Type B pancreatic cell (in vitro differentiated cells): ENCODE results near the gene SH3RF3. TPM values are rescaled to one million over a fixed set of nuclear protein-coding genes. Genes with fewer than 3 reads are reported as not detected.
A peak's percentile ranks its signal among the peaks of the same experiment; 100 is the strongest.

ENCODE experiments used
- DNase-seq: peaks from one replicate; pipeline ENCODE4 v3.0.0; 2021; ENCODE audit warnings: mixed read lengths; ENCODE audit not compliant: unreplicated experiment; ENCODE audit errors: extremely low spot score
- H3K27ac Mint-ChIP-seq: 2 replicates; pipeline ENCODE4 v1.8.0; 2021; ENCODE audit warnings: mild to moderate bottlenecking, mixed read lengths
- H3K27me3 Mint-ChIP-seq: 2 replicates; pipeline ENCODE4 v1.8.0; 2021; ENCODE audit warnings: mixed read lengths
- H3K36me3 Mint-ChIP-seq: 2 replicates; pipeline ENCODE4 v1.8.0; 2021; ENCODE audit warnings: mixed read lengths
- H3K4me1 Mint-ChIP-seq: one replicate; pipeline ENCODE4 v1.8.0; 2021; ENCODE audit warnings: mixed read lengths; ENCODE audit not compliant: unreplicated experiment
- H3K4me3 Mint-ChIP-seq: 2 replicates; pipeline ENCODE4 v1.8.0; 2021; ENCODE audit warnings: mild to moderate bottlenecking, mixed read lengths
- H3K9me3 Mint-ChIP-seq: 2 replicates; pipeline ENCODE4 v1.8.0; 2021; ENCODE audit warnings: mixed read lengths
- total RNA-seq: library from RNA; stranded (reverse); gene quantifications from 2 replicates; pipeline ENCODE4 v1.2.1, GENCODE V29; 2021; ENCODE audit warnings: low replicate concordance
- TF ChIP-seq, protein P1 (sequence below): fragments of 200-600 bp; sonication (generic); conservative IDR thresholded peaks from 2 replicates; pipeline ENCODE4 v1.5.0; 2021; ENCODE audit warnings: antibody characterized with exemption, mild to moderate bottlenecking

Gene SH3RF3
- total RNA-seq, 1 donor from 2014 or later: 13.9 TPM

GRCh38 chr2:109129921-109130722, 1.1 kb downstream of the SH3RF3 start:
- H3K9me3 Mint-ChIP-seq: no peaks in the 10 kb centered on the region
- H3K4me1 Mint-ChIP-seq: peaks cover 13% of the 10 kb centered on the region
- peaks cover 53% of the 10 kb centered on the region for H3K27me3 Mint-ChIP-seq
- peak overlapping the region; percentile 19 for H3K27ac Mint-ChIP-seq
- H3K36me3 Mint-ChIP-seq: no peaks in the 10 kb centered on the region
- H3K4me3 Mint-ChIP-seq: peak overlapping the region; percentile 93
- TF ChIP-seq, protein P1, sequence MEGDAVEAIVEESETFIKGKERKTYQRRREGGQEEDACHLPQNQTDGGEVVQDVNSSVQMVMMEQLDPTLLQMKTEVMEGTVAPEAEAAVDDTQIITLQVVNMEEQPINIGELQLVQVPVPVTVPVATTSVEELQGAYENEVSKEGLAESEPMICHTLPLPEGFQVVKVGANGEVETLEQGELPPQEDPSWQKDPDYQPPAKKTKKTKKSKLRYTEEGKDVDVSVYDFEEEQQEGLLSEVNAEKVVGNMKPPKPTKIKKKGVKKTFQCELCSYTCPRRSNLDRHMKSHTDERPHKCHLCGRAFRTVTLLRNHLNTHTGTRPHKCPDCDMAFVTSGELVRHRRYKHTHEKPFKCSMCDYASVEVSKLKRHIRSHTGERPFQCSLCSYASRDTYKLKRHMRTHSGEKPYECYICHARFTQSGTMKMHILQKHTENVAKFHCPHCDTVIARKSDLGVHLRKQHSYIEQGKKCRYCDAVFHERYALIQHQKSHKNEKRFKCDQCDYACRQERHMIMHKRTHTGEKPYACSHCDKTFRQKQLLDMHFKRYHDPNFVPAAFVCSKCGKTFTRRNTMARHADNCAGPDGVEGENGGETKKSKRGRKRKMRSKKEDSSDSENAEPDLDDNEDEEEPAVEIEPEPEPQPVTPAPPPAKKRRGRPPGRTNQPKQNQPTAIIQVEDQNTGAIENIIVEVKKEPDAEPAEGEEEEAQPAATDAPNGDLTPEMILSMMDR: no peak
- no peak for DNase-seq

DNA sequence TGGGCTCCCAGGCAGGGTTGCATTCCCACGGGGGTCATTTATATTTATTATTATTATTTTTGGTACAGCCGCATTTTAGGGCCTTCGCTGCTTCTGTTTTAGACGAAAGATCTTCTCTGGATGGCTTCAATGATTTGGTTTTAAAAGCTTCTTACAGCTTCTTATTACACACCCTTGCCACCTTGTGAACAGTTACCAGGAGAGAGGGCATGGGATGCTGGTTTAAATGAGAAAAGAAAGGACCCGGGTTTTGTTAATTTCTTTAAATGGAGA, 1.7 kb downstream of the SH3RF3 start:
- Mint-ChIP-seq H3K9me3 (no peaks in the 10 kb centered on the region), H3K4me3 (peak overlapping the region; percentile 93), H3K4me1 (peaks cover 18% of the 10 kb centered on the region), H3K27ac (no peak overlapping the region), H3K27me3 (peaks cover 57% of the 10 kb centered on the region), H3K36me3 (no peaks in the 10 kb centered on the region)
- no peak for DNase-seq
- TF ChIP-seq, protein P1: no peak

DNA sequence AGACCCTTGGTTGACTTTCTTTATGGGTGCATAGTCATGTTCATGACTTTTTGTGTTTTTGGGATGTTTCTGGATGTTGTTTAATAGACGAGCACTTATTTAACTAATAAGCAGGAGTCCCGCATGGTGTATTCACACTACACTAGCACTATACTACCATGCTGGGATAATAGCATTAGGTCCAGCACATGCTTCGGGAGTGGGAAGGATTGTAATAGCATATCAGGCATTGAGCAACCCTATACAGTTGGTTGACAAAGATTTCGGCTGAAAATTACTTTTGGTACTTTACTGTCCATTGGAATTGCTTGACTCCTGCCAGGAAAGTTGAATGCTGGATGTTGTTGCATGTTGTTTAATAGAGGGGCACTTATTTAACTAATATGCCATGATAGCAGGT, 2.8 kb downstream of the SH3RF3 start:
- Mint-ChIP-seq H3K4me3 (peak overlapping the region; percentile 74), H3K27ac (no peak overlapping the region), H3K9me3 (no peaks in the 10 kb centered on the region), H3K36me3 (no peaks in the 10 kb centered on the region), H3K4me1 (peaks cover 26% of the 10 kb centered on the region), H3K27me3 (peaks cover 56% of the 10 kb centered on the region)
- TF ChIP-seq, protein P1: no peak
- DNase-seq: no peak

DNA sequence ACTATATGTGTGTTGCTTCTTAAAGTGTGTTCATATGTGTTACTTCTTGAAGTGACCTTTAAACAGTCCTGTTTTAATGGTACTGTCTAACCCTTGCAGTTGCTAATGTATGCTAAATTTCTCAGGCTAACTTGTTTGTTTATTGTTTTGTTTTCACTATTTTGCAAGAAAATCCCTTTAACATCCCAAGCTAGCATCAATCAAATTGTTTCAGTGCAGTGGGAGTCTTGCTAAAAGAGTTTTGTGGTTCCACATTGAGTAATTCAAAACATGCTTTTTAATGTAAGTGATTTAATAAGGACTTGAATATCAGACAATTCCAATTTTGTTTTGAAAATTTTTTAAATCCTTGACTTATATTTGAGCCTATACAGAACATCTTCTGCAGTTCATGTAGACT, 3.6 kb downstream of the SH3RF3 start:
- Mint-ChIP-seq H3K36me3 (no peaks in the 10 kb centered on the region), H3K27me3 (peaks cover 61% of the 10 kb centered on the region), H3K9me3 (no peaks in the 10 kb centered on the region), H3K4me1 (peaks cover 33% of the 10 kb centered on the region), H3K4me3 (peak overlapping the region; percentile 34), H3K27ac (no peak overlapping the region)
- DNase-seq: no peak
- TF ChIP-seq, protein P1: no peak

DNA sequence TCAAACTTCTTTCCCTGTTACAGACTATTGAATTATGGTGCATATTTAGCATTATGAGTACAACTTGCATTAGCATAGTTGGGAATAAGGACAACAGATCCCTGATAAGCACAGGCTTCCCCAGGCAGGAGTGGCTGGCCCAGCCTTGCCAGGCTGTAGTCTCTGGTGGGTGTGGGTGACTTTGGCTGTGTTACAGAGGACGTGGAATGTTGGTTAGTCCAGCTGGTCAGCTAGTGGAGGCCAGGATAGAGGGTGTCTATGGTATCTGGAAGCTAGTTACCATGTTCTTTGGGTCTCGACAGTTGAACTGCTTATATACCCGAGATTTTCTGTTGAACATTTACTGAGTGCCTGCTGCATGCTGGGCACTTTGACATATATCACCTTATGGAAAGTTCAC, 4.7 kb downstream of the SH3RF3 start:
- Mint-ChIP-seq H3K4me1 (peaks cover 39% of the 10 kb centered on the region), H3K4me3 (no peak overlapping the region), H3K27ac (no peak overlapping the region)

More for the DNA sequence above, 4.7 kb downstream of the SH3RF3 start:
- Mint-ChIP-seq H3K9me3 (no peaks in the 10 kb centered on the region), H3K36me3 (no peaks in the 10 kb centered on the region), H3K27me3 (peaks cover 59% of the 10 kb centered on the region)
- DNase-seq: no peak
- TF ChIP-seq, protein P1: no peak
